Astrocyte (in vitro differentiated cells and primary cell): ENCODE results near the gene MYZAP.

Experiments used
- CTCF ChIP-seq: IDR thresholded peaks from 2 replicates; pipeline ENCODE4 v1.5.1; 2011; ENCODE audit warnings: low read depth, mild to moderate bottlenecking, inconsistent platforms, low read length, moderate library complexity; ENCODE audit not compliant: insufficient read depth
- EZH2 ChIP-seq: IDR thresholded peaks from 2 replicates; pipeline ENCODE4 v1.6.1; 2012; ENCODE audit warnings: mild to moderate bottlenecking, low read length, inconsistent platforms; ENCODE audit not compliant: insufficient read depth

- TF ChIP-seq CTCF (no peak), EZH2 (no peak)
Observed at GRCh38 chr15:57607570-57608000, 15.9 kb downstream of the MYZAP start.
